BLaER1 (cell line): ENCODE measurements around the gene SNF8.

Source experiments
- H3K27ac ChIP-seq: shearing (Covaris generic); formaldehyde crosslinking; 2 replicates; pipeline ENCODE4 v1.8.1; 2022
- H3K27me3 ChIP-seq: shearing (Covaris generic); formaldehyde crosslinking; 2 replicates; pipeline ENCODE4 v1.8.1; 2022
- H3K36me3 ChIP-seq: shearing (Covaris generic); formaldehyde crosslinking; 2 replicates; pipeline ENCODE4 v1.8.1; 2022
- H3K4me1 ChIP-seq: shearing (Covaris generic); formaldehyde crosslinking; 2 replicates; pipeline ENCODE4 v1.8.1; 2022
- H3K4me2 ChIP-seq: shearing (Covaris generic); formaldehyde crosslinking; 2 replicates; pipeline ENCODE4 v1.8.1; 2022
- H3K4me3 ChIP-seq: shearing (Covaris generic); formaldehyde crosslinking; 2 replicates; pipeline ENCODE4 v1.8.1; 2022
- H3K9ac ChIP-seq: shearing (Covaris generic); formaldehyde crosslinking; 2 replicates; pipeline ENCODE4 v1.8.1; 2022
- H3K9me3 ChIP-seq: shearing (Covaris generic); formaldehyde crosslinking; 2 replicates; pipeline ENCODE4 v1.8.1; 2022
- H4K20me1 ChIP-seq: shearing (Covaris generic); formaldehyde crosslinking; 2 replicates; pipeline ENCODE4 v1.8.1; 2022
- Cebpa-rat ChIP-seq: shearing (Covaris generic); IDR thresholded peaks from 2 replicates; pipeline ENCODE4 v1.8.1; 2022

Gene SNF8

GRCh38 chr17:48944515-48945260, at the start of gene SNF8:
TSS of gene SNF8 (minus strand) at chr17:48944842. CDS start at chr17:48944734, 108 bp downstream.
- Histone ChIP-seq H3K27me3 (no peaks in the 10 kb centered on the region), H3K4me3 (peak within 1 kb of the TSS; percentile 86), H3K4me2 (peak within 1 kb of the TSS; percentile 93), H3K36me3 (peaks cover 31% of the 10 kb centered on the region), H4K20me1 (no peaks in the 10 kb centered on the region), H3K9me3 (no peaks in the 10 kb centered on the region; the same call in 1 of the 2 replicates), H3K27ac (peak within 1 kb of the TSS; percentile 85), H3K4me1 (peaks cover 29% of the 10 kb centered on the region), H3K9ac (peak within 1 kb of the TSS; percentile 90)
- TF ChIP-seq Cebpa-rat: no peak

DNA sequence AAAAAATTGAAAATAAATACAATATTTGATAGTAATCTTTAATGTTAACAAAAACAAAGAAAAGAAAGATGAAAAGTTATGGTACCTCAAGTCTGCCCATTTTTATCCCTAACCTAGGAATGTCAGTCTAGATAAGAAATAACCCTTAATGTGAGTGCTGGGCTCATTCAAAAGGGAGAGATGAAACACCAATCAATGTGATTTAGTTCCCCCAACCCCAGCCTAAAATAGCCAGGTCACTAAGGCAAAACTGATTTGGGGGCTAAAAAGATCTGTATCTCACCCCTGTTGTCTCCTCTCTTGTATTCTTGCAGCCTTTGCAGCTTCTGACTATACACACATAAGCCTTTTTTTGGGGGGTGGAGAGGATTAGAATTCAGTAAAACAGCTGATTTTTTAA, 49.3 kb upstream of the SNF8 start:
- Histone ChIP-seq H4K20me1 (peaks cover 85% of the 10 kb centered on the region), H3K4me1 (no peaks in the 10 kb centered on the region), H3K9me3 (no peaks in the 10 kb centered on the region), H3K9ac (no peak overlapping the region), H3K27me3 (peaks cover 97% of the 10 kb centered on the region), H3K36me3 (no peaks in the 10 kb centered on the region), H3K4me3 (no peak overlapping the region), H3K27ac (no peak overlapping the region), H3K4me2 (no peak overlapping the region)
- no peak for TF ChIP-seq Cebpa-rat

GRCh38 chr17:48993305-48993704, 48.7 kb upstream of the SNF8 start:
- H3K4me3 ChIP-seq: no peak overlapping the region
- no peaks in the 10 kb centered on the region for H3K9me3 ChIP-seq
- H3K36me3 ChIP-seq: no peaks in the 10 kb centered on the region
- peaks cover 79% of the 10 kb centered on the region for H4K20me1 ChIP-seq
- H3K4me2 ChIP-seq: no peak overlapping the region
- no peak overlapping the region for H3K9ac ChIP-seq
- no peaks in the 10 kb centered on the region for H3K4me1 ChIP-seq
- no peak for TF ChIP-seq Cebpa-rat
- H3K27me3 ChIP-seq: peaks cover 97% of the 10 kb centered on the region
- no peak overlapping the region for H3K27ac ChIP-seq

- Histone ChIP-seq H3K4me2 (no peak overlapping the region), H3K27ac (no peak overlapping the region)
Measured at GRCh38 chr17:48992444-48992843, 47.8 kb upstream of the SNF8 start.

GRCh38 chr17:48990882-48991357, 46.3 kb upstream of the SNF8 start:
- H3K4me2 ChIP-seq: no peak overlapping the region
- H3K9ac ChIP-seq: no peak overlapping the region
- TF ChIP-seq Cebpa-rat: no peak
- H4K20me1 ChIP-seq: peaks cover 55% of the 10 kb centered on the region
- H3K36me3 ChIP-seq: no peaks in the 10 kb centered on the region
- H3K27ac ChIP-seq: no peak overlapping the region
- H3K27me3 ChIP-seq: peaks cover 90% of the 10 kb centered on the region
- H3K4me3 ChIP-seq: no peak overlapping the region
- H3K4me1 ChIP-seq: no peaks in the 10 kb centered on the region
- H3K9me3 ChIP-seq: no peaks in the 10 kb centered on the region

More at GRCh38 chr17:48992444-48992843, 47.8 kb upstream of the SNF8 start:
- H3K9ac ChIP-seq: no peak overlapping the region
- H3K4me1 ChIP-seq: no peaks in the 10 kb centered on the region
- no peak overlapping the region for H3K4me3 ChIP-seq
- peaks cover 95% of the 10 kb centered on the region for H3K27me3 ChIP-seq
- no peaks in the 10 kb centered on the region for H3K9me3 ChIP-seq
- no peaks in the 10 kb centered on the region for H3K36me3 ChIP-seq
- no peak for TF ChIP-seq Cebpa-rat
- H4K20me1 ChIP-seq: peaks cover 70% of the 10 kb centered on the region

GRCh38 chr17:48989100-48989499, 44.5 kb upstream of the SNF8 start:
- no peaks in the 10 kb centered on the region for H3K9me3 ChIP-seq
- peaks cover 37% of the 10 kb centered on the region for H4K20me1 ChIP-seq
- no peak for TF ChIP-seq Cebpa-rat
- no peaks in the 10 kb centered on the region for H3K4me1 ChIP-seq
- H3K9ac ChIP-seq: no peak overlapping the region
- no peak overlapping the region for H3K4me3 ChIP-seq
- H3K4me2 ChIP-seq: no peak overlapping the region
- no peaks in the 10 kb centered on the region for H3K36me3 ChIP-seq
- H3K27me3 ChIP-seq: peaks cover 72% of the 10 kb centered on the region
- H3K27ac ChIP-seq: no peak overlapping the region

DNA sequence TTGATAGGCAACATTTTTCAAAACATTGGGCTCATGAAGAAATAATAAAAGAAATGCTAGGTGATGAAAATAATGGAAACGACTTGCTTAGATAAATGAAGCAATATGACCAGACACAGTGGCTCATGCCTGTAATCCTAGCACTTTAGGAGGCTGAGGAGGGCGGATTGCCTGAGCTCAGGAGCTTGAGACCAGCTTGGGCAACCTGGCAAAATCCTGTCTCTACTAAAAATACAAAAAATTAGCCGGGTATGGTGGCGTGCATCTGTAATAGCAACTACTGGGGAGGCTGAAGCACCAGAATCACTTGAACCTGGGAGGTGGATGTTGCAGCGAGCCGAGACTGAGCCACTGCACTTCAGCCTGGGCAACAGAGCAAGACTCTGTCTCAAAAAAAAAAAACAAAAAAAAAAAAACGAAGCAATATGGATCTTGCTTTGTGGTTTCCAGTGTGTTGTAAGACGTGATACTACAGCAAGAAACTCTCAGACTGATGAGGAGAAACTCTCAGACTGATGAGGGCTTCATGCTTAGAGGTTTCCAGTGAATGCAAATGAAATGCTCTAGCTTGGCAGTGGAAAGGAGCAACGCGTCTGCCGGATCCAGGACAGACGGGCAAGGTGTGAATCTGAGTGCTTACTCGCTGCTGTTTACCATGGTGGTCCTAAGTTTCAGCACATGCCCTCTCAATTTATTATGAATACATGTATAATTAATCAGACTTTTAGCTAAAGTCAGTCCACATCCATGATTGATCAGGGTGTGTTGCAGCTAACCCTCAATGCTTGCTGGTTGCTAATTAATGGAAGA, 41.0 kb upstream of the SNF8 start:
- no peaks in the 10 kb centered on the region for H3K4me1 ChIP-seq
- H3K27me3 ChIP-seq: peaks cover 41% of the 10 kb centered on the region
- H3K4me3 ChIP-seq: no peak overlapping the region
- H4K20me1 ChIP-seq: peaks cover 9% of the 10 kb centered on the region; the same call in 1 of the 2 replicates
- TF ChIP-seq Cebpa-rat: no peak
- peaks cover 14% of the 10 kb centered on the region for H3K9me3 ChIP-seq
- H3K27ac ChIP-seq: no peak overlapping the region
- H3K9ac ChIP-seq: no peak overlapping the region
- no peaks in the 10 kb centered on the region for H3K36me3 ChIP-seq
- H3K4me2 ChIP-seq: no peak overlapping the region

- TF ChIP-seq Cebpa-rat: no peak
- Histone ChIP-seq H3K4me1 (no peaks in the 10 kb centered on the region), H3K4me2 (no peak overlapping the region), H4K20me1 (no peaks in the 10 kb centered on the region), H3K9ac (no peak overlapping the region), H3K36me3 (no peaks in the 10 kb centered on the region), H3K4me3 (no peak overlapping the region), H3K27me3 (peaks cover 6% of the 10 kb centered on the region; the same call in 1 of the 2 replicates), H3K27ac (no peak overlapping the region), H3K9me3 (peaks cover 15% of the 10 kb centered on the region)
Measured at GRCh38 chr17:48981927-48982539, 37.4 kb upstream of the SNF8 start.

DNA sequence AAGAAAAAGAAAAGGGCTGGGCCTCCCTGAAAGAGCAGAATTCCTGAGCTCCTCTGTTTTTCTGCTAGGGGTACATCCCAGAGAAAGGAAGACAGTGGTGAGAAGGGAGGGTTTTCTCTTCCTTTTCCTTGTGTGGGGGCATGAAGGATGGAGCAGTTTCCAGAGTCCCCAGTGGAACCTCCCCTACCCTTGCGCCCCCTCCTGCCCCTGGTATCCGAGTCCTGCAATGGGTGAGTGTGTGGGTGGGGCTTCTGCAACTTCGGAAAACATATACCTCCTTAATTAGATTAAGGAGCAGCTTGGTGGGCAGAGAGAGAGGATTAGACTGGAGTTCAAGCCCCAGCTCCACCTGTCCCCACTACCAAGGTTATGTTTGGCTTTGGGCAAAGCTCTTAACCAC, 29.2 kb upstream of the SNF8 start:
- TF ChIP-seq Cebpa-rat: no peak
- Histone ChIP-seq H3K27me3 (no peaks in the 10 kb centered on the region), H3K4me2 (no peak overlapping the region), H3K4me1 (no peaks in the 10 kb centered on the region), H3K4me3 (no peak overlapping the region), H3K27ac (no peak overlapping the region), H3K9ac (no peak overlapping the region), H4K20me1 (no peaks in the 10 kb centered on the region), H3K36me3 (no peaks in the 10 kb centered on the region), H3K9me3 (no peaks in the 10 kb centered on the region)

- Histone ChIP-seq H3K27ac (no peak overlapping the region), H3K4me2 (no peak overlapping the region)
Measured at GRCh38 chr17:48972749-48973097, 28.1 kb upstream of the SNF8 start.

More at GRCh38 chr17:48972749-48973097, 28.1 kb upstream of the SNF8 start:
- Histone ChIP-seq H3K9ac (no peak overlapping the region), H3K9me3 (no peaks in the 10 kb centered on the region), H3K4me3 (no peak overlapping the region), H4K20me1 (no peaks in the 10 kb centered on the region), H3K27me3 (no peaks in the 10 kb centered on the region), H3K36me3 (no peaks in the 10 kb centered on the region), H3K4me1 (no peaks in the 10 kb centered on the region)
- no peak for TF ChIP-seq Cebpa-rat
